Uterus (tissue), 2 donors: ENCODE measurements around the gene CACNG6.

Experiments used
- POLR2A ChIP-seq, 2 donors: fragments of 450-650 bp; IDR thresholded peaks; one replicate each; pipeline ENCODE4 v1.6.1; 2016; ENCODE audit warnings: antibody characterized with exemption in 2 of 2, mild to moderate bottlenecking in 1 of 2, moderate library complexity in 1 of 2
- TF ChIP-seq, protein P1 (sequence below), 4 experiments: fragments of 200-600 bp in 2 of 4; fragments of 450-650 bp in 2 of 4; sonication (generic) in 2 of 4; IDR thresholded peaks; one replicate each; pipeline ENCODE4 v1.5.1; 2016 to 2019; ENCODE audit warnings: antibody characterized with exemption in 4 of 4, mild to moderate bottlenecking in 2 of 4, moderate library complexity in 1 of 4

DNA sequence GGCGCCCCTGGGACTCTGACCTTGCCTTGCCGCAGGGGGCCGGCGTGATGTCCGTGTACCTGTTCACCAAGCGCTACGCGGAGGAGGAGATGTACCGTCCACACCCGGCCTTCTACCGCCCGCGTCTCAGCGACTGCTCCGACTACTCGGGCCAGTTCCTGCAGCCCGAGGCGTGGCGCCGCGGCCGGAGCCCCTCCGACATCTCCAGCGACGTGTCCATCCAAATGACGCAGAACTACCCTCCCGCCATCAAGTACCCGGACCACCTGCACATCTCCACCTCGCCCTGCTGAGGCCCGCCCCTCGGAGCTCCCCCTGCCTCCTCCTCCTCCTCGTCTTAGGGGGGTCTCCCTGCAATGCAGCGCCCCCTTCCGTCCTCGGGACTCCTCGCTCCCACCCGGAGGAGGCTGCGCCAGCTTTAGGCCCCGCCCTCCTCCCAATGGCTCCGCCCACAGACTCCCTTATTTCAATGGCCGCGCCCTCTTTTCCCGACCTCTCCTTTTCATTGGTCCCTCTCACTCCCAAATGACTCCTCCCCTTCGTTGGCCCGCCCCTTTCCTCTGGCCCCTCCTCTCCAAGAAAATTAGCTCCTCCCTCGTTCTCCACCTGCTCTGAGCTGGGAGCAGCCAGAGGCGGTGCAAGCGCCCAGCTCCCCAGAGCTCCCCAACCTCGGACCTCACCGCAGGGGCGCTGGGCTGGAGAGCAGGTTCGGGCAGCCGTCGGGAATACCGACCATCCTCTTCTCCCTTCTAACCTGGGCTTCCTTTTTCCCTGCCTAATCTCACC lies 49.2 kb upstream of the CACNG6 start:
- TF ChIP-seq, protein P1, sequence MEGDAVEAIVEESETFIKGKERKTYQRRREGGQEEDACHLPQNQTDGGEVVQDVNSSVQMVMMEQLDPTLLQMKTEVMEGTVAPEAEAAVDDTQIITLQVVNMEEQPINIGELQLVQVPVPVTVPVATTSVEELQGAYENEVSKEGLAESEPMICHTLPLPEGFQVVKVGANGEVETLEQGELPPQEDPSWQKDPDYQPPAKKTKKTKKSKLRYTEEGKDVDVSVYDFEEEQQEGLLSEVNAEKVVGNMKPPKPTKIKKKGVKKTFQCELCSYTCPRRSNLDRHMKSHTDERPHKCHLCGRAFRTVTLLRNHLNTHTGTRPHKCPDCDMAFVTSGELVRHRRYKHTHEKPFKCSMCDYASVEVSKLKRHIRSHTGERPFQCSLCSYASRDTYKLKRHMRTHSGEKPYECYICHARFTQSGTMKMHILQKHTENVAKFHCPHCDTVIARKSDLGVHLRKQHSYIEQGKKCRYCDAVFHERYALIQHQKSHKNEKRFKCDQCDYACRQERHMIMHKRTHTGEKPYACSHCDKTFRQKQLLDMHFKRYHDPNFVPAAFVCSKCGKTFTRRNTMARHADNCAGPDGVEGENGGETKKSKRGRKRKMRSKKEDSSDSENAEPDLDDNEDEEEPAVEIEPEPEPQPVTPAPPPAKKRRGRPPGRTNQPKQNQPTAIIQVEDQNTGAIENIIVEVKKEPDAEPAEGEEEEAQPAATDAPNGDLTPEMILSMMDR (IDR thresholded peaks at IDR 0.05) = no peak
- no peak for TF ChIP-seq POLR2A (IDR thresholded peaks at IDR 0.05)
